IPS-18c (cell line): ENCODE results near the gene CLASP2.
A peak's percentile ranks its signal among the peaks of the same experiment; 100 is the strongest.
"Not testable (repeated sequence)": the region's sequence is repeated elsewhere in the genome, so short reads cannot be mapped to it uniquely, and the experiment has no call there.

ENCODE experiments used
- H3K4me3 ChIP-seq: 2 replicates; pipeline ENCODE4 v1.7.0; 2013; ENCODE audit warnings: low read depth, mild to moderate bottlenecking, low read length, moderate library complexity; ENCODE audit not compliant: insufficient read depth
- H3K9me3 ChIP-seq: one replicate; pipeline ENCODE4 v1.6.1; 2013; ENCODE audit warnings: mild to moderate bottlenecking, low read length, moderate library complexity; ENCODE audit not compliant: control insufficient read depth, insufficient read depth

Gene CLASP2

DNA sequence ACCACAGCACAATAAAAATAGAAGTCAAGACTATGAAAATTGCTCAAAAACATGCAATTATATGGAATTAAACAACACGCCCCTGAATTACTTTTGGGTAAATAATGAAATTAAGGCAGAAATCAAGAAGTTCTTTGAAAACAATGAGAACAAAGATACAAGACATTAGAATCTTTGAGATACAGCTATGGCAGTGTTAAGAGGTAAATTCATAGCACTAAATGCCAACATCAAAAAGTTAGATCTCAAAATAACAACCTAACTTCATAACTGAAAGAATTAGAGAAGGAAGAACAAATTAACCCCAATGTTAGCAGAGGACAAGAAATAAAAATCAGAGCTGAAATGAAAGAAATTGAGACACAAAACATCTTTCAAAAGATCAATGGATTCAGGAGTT lies 191.3 kb downstream of the CLASP2 start:
- H3K9me3 ChIP-seq, result peaks cover 4% of the 10 kb centered on the region
- no peak overlapping the region for H3K4me3 ChIP-seq

DNA sequence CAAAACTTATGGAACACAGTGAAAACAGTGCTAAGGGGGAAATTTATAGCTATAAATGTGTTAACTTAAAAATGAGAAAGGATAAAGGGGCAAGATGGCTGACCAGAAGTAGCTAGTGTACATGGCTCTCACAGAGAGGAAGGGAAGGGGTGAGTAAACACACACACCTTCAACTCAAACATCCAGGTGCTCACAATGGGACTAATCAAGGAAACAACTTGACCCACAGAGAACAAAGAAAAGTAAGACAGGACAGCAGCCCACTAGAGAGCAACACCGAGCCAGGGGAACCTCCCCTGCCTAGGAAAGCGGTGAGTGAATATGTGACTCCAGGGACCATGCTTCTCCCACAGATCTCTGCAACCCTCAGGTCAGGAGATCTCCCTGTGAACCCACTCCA lies 192.8 kb downstream of the CLASP2 start:
- no peak overlapping the region for H3K4me3 ChIP-seq

DNA sequence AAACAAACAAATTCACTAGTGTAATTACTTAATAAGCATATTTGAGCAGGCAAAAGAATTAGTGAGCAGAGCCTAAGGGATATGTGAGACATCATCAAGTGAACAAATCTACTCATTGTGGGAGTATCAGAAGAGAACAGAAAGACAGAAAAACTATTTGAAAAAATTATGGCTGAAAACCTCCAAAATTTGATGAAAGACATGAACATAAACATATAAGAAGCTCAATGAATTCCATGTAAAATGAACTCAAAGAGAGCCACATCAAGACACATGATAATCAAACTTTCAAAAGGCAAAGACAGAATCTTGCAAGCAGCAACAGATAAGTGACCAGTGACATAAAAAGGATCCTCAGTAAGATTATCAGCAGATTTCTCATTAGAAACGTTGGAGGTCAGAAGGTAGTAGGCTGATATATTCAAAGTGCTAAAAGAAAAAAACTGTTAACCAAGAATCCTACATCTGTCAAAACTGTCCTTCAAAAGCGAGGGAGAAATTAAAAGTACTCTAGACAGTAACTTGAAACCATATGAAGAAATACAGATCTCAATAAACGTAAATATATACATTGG lies 194.9 kb downstream of the CLASP2 start:
- no peak overlapping the region for H3K4me3 ChIP-seq
- peaks cover 4% of the 10 kb centered on the region for H3K9me3 ChIP-seq

More for the DNA sequence above, 192.8 kb downstream of the CLASP2 start:
- peaks cover 4% of the 10 kb centered on the region for H3K9me3 ChIP-seq

DNA sequence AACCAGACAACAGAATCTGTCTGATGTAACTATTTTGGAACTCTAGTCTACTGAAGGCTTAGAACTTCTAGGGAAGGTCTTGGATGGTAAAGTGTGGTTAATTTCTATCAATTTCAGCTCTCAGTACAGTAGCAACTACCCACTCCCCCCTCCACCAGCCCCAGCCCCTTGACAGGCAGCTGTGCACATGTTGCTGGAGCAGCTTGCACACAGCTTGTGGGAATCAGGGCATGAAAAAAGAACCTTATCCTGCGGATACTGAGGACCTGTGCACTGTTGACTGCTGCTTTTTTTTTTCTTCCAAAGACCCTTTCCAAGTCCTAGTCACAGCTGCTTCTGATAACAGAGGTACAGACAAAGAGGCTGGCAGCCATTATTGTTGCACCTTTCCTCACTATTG lies 196.3 kb downstream of the CLASP2 start:
- Histone ChIP-seq H3K4me3 (no peak overlapping the region), H3K9me3 (no peaks in the 10 kb centered on the region)

DNA sequence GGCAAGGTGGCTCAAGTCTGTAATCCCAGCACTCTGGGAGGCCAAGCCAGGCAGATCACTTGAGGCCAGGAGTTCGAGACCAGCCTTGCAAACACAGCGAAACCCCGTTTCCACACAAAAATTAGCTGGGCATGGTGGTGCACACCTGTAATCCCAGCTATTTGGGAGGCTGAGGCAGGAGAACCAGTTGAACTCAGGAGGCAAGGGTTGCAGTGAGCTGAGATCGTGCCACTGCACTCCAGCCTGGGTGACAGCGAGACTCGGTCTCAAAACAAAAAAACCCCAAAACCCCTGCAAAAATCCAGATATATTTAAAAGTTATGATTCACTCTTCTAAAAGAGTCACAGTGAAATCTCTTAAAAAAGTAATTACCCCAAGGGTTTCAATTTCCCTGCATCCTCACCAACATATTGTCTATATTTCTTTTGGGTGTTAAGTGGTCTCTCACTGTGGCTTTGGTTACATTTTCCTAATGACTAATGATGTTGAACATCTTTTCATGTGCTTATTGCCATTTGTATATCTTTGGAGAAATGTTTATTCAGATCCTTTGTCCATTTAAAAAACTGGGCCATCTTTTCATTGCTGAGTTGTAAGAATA lies 204.7 kb downstream of the CLASP2 start:
- Histone ChIP-seq H3K9me3 (no peaks in the 10 kb centered on the region), H3K4me3 (no peak overlapping the region)

DNA sequence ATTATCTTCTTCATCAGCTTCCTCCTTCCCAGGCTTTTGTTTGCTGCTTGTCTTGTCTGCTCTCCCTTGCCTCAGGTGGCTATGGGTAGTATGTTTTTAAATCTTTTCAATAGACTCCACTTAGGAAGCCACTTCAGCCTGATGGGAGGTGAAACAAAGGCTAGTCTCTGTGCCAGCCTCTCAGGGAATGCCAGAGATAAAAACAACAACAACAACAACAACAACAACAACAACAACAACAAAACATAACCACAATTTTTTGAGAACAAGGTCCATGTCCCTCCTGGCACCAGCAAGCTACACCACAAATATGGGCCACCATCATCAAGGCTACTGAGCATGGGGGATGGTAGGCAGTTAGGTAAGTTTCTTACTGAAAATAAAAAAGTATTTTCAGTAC lies 213.0 kb downstream of the CLASP2 start:
- H3K9me3 ChIP-seq, result peaks cover 5% of the 10 kb centered on the region
- H3K4me3 ChIP-seq, result no peak overlapping the region

DNA sequence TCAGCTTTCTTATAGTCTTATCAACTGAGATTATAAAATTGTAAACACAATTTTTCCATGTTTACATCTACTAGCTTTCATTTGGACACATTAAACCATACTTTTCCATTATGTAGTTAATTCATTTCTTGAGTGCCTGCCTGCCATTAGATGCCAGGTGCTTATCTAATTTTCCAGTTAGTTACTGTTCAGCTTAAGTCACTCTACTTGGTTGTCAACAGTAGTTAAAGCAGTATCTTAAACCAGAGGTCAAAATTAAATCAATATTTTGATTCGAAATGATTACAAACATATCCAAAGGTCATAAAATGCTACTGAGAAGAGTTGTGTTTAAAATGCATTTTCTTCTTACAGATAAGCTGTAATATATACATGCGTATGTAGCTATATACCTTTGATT lies 221.6 kb downstream of the CLASP2 start:
- Histone ChIP-seq H3K9me3 (no peaks in the 10 kb centered on the region), H3K4me3 (no peak overlapping the region)

DNA sequence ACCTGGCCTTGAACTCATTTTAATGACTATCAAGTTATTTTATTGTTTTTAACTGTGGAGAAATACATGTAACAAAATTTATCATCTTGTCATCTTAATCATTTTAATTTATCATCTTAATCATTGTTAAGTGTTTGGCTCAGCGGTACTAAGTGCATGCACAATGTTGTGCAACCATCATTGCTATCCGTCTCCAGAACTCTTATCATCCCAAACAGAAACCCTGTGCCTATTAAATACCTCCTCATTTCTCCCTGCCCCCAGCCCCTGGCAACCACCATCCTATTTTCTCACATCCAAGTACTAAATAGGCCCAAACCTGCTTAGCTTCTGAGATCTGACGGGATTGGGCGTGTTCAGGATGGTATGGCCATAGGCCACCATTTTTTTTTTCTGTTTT lies 226.3 kb downstream of the CLASP2 start:
- no peak overlapping the region for H3K4me3 ChIP-seq
- H3K9me3 ChIP-seq, result no peaks in the 10 kb centered on the region

DNA sequence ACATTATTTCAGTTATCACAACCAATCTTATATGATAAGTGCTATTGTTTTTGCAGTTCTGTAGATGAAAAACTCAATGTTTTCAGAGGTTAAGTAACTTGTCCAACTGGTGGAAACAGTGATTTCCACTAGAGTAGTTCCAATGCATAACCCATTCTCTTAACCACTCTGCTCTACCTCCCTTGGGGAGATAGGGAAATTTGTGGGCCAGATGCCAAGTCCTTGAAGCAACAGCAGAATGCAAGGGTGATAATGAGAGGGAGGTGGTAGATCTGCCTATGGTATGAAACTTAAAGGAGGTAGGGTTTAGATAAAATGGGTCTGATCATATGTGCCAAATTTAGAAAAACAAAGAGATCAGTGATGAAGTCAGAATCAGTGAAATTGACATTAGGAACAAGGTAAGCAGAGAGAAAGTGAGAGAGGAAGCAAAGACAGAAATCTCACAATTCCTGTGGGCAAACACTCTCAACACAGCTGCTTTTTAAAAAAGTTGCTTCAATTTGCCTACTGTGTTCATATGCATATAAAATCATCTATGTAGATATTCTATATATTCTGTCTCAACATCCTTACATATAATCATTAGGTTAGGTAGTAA lies 227.3 kb downstream of the CLASP2 start:
- Histone ChIP-seq H3K4me3 (no peak overlapping the region), H3K9me3 (no peaks in the 10 kb centered on the region)

DNA sequence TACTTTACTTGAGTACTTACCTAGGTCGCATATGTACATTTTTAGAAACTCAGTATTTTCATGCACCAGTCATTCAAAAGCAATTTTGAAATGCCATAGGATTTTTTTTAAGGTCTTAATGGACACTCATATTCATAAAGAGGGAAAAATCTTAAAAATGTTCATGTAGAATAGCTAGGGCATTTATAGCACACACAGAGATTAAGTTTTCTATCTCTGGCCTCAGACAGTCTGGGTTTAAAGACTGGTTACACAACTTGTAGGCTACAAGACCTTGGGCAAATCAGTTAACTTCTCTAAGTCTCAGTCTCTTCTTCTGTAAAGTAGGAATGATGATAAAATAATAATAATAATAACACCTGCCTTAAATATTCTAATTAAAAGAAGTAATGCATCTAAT lies 229.4 kb downstream of the CLASP2 start:
- no peak overlapping the region for H3K4me3 ChIP-seq
- no peaks in the 10 kb centered on the region for H3K9me3 ChIP-seq

DNA sequence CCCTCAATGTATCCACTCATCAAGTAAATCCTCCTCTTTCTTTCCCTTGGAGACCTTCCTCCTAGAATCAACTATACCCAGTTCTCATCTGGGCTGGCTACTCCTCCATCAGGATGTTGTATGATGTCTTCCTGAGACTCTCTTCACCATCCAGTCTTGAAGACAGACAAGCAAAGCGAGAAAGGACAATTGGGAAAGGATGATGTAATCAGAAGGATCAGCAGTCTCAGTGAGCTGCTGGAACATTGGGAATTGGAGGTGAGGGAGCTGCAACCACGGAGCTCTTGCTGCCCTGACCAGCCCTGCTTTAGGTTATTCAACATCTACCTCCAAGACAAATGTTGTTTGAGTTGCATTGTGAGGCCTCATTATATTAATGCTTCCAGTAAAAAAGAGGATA lies 229.8 kb downstream of the CLASP2 start:
- Histone ChIP-seq H3K9me3 (no peaks in the 10 kb centered on the region), H3K4me3 (no peak overlapping the region)

DNA sequence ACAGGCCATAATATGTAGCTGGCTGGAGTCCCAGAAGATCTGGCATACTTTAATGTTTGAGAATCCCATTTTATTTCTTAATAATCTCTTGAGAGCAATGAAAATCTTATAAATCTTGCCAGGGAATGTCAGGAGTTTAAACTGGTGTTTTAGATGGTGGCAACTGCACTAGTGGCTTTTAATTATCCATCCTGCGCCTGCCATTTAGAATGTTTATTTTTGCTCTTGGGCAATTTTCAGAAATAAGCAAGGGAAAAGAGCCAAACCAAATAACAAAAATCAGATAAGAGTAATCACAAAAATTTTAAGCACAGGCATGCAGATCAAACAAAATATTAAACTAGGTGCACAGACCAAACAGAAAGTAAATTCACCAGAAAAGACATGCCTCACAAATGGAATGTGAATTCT lies 235.9 kb downstream of the CLASP2 start:
- no peak overlapping the region for H3K4me3 ChIP-seq

DNA sequence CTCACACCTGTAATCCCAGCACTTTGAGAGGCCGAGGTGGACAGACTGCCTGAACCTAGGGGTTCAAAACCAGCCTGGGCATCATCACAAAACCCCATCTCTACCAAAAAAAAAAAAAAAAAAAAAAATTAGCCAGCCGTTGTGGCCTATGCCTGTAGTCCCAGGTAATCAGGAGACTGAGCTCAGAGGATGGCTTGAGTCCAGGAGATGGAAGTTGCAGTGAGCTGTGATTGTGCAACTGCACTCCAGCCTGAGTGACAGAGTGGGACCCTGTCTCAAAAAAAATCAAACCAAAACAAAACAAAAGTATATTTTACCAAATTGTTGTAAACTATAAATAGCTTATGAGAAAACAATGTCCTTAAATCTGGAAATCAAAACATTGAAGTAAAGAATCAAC lies 243.2 kb downstream of the CLASP2 start:
- H3K9me3 ChIP-seq, result no peaks in the 10 kb centered on the region
- no peak overlapping the region for H3K4me3 ChIP-seq

More for the DNA sequence above, 235.9 kb downstream of the CLASP2 start:
- H3K9me3 ChIP-seq, result no peaks in the 10 kb centered on the region

DNA sequence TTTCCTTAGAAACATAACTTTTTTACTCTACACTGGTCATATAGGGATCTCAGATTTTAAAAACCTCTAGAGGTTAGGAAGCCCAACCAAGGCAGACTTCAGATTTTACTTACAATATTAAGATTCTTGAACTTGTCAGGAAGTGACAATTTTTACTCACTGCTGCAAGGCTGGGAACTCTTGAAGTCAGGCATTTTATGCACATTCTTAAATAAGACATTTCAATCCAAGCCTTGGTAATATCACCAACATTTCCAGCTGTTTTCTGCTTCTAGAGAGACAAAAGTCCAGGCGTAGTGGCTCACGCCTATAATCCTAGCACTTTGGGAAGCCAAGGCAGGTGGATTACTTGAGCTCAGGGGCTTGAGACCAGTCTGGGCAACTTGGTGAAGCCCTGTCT lies 244.2 kb downstream of the CLASP2 start:
- Histone ChIP-seq H3K9me3 (no peaks in the 10 kb centered on the region), H3K4me3 (no peak overlapping the region)

DNA sequence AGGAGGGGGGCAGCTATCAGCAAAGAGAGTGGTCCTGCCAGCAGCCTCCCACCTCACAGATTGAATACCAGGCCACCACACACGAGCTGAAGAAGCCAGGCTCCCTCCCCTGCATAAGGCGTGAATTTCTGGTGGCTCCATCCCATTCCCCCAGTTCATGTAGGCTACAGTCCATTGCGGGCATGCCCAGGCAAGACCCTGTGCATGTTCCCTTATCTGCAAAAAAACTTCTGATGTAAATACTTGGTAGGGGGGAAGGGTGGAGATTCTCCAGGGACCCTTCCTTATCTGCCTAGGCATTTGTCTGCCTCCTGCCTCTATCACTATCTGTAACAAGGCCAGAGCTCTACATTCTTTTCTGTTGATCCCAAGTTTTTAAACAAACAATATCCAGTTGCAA lies 250.3 kb downstream of the CLASP2 start:
- Histone ChIP-seq H3K9me3 (peaks cover 13% of the 10 kb centered on the region), H3K4me3 (no peak overlapping the region)

DNA sequence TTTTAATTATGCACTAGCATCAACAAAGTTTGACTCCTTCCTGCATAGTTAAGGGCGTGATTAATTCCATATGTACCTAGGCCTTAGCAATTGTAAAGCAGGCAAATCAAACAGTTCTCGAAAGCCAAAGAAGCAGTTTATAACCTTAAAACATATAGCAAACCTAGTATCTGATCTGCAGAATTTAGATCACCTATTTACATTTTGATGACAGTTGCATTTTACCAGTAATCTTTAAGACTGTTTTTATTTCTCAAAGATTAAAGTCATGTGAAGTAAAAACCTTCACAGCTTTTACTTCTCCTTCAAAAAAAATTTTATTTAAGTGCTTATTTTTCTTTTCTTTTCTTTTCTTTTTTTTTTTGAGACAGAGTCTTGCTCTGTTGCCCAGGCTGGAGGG lies 257.0 kb downstream of the CLASP2 start:
- Histone ChIP-seq H3K4me3 (no peak overlapping the region), H3K9me3 (peaks cover 5% of the 10 kb centered on the region)

DNA sequence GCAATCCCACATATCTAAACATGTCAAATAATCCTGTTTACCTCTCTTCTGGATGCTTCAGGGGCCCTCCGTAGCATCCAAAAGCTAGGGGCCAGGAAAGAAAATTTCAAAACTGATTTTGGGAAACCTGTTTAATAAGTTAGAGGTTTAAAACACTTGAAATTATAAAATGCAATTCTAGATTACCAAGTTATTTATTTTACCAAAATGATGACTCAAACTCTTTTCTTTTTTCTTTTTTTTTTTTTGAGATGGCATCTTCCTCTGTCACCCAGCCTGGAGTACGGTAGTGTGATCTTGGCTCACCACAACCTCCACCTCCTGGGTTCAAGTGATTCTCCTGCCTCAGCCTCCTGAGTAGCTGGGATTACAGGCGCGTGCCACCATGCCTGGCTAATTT lies 258.5 kb downstream of the CLASP2 start:
- H3K4me3 ChIP-seq, H3K9me3 ChIP-seq: not testable (repeated sequence)

DNA sequence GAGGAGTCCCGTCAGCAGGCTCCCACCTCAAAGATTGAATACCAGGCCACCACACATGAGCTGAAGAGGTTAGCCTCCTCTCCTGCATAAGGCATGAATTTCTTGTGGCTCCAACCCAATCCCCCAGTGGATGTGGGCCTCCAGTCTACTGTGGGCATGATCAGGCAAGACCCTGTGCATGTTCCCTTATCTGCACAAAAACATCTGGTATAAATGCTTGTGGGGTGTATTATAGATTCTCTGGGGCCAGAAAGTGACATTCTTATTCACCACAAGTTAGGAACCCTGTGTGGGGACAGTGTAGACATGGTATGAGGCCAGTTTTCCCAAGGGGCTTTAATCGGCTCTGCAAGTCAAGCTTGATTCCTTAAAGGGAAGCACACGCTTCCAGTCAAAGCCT lies 259.6 kb downstream of the CLASP2 start:
- H3K4me3 ChIP-seq, result peak overlapping the region; percentile 20; the same call in 1 of the 2 replicates
- H3K9me3 ChIP-seq, result peaks cover 8% of the 10 kb centered on the region

DNA sequence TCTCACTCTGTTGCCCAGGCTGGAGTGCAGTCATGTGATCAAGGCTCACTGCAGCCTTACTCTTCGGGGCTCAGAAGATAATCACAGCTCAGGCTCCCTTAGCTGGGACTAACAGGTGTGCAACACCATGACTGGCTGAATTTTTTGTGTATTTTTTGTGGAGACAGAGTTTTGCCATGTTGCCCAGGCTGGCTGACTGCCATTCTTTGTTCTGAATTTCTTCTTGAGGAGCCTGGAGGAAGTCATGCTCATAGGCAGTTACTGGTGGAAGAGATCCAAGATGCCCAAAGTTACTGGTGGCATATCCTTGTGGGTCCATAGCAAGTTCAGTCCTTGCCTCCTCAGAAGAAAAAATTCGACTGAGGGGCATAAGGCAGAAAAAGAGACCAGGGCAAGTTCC lies 261.3 kb downstream of the CLASP2 start:
- peaks cover 8% of the 10 kb centered on the region for H3K9me3 ChIP-seq
- H3K4me3 ChIP-seq, result no peak overlapping the region
